Stimulated activated CD8-positive, alpha-beta memory T cell treated with anti-CD3 and anti-CD28 coated beads, Interleukin-15, amount 100 ng/mL, for 1 hour (primary cell): ENCODE data around the gene PRAMEF1.
"Not testable (repeated sequence)": the region's sequence is repeated elsewhere in the genome, so short reads cannot be mapped to it uniquely, and the experiment has no call there.

Experiments
- DNase-seq: peaks from one replicate; pipeline ENCODE4 v3.0.0-alpha.2; 2020; ENCODE audit warnings: low read depth

The PRAMEF1 gene

GRCh38 chr1:12791097-12791496 is at the start of gene PRAMEF1:
Gene PRAMEF1 (plus strand): TSS chr1:12791397. CDS start chr1:12793228, 1,831 bp downstream.
- not testable (repeated sequence) for DNase-seq

DNA sequence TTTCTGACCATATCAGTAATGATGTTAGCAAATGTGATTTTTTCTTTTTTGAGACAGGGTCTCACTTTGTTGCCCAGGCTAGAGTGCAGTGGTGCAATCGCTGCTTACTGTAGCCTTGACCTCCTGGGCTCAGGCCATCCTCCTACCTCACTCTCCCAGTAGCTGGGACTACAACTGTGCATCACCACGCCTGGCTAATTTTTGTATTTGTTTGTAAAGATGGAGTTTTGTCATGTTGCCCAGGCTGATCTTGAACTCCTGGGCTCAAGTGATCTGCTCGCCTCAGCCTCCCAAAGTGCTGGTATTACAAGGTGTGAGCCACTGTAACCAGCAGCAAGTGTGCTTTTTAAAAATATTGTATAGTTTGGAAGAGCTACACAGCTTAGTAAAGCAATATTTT is 49.3 kb upstream of the PRAMEF1 start:
- DNase-seq, result no peak

DNA sequence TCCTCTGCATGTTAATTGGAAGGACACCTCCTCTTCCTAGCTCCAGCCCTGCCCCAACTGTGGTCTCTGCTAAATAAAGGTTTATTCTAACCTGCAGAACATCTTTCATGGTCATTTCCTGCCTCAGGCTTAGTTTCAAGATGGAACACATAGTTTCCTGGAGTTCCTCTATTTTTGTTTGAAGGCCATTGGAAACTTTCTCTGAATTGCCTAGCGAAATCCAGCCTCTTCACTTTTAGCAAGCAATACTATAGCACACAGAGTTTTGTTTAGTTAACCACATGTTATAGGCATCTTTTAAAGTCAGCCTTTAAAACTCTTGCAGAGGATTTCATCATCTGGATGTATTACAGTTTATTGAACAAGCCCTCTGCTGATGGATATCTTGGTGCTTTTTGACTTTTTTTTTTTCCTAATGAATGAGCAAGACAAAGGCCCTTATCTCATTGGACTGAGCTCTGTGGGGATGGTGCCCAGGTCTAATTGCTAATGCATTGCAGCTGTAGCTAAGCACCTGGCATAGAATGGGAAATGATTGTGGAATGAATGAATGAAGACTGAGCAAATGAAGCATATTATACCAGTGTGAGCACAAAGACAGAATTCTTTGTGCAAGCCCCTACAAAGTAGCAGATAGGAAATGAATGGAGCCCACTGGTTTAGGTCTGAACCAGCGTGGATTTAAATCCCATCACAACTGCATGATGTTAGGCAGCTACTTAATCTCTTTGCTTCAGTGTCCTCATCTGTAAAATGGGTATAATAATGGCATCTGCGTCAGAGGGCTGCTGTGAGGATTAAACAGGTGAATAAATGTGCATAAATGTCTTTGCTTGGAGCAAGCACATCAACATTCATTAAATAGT is 45.8 kb upstream of the PRAMEF1 start:
- no peak for DNase-seq

DNA sequence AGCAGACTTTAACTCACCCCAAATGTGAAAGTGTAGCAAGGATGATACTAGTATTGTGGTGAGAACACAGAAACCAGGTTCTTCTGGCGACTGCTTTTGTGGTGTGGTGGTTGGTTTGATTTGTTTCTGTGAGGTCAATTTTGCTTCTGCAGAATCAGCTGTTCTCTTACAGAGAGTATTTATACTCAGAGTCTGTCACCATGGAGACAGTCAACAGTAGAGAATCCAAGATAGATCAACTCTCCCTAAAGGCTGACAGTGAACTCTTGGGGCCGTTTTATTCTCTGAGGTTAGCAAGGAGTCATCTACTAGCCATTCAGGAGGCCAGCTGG is 45.2 kb upstream of the PRAMEF1 start, which contains the start of gene CFAP107:
CFAP107 (plus strand) TSS at position 209 of the 332 bp plus-strand sequence. CDS start 231 bp downstream, outside the sequence.
- no peak for DNase-seq

GRCh38 chr1:12748778-12749355 is 42.3 kb upstream of the PRAMEF1 start:
- no peak for DNase-seq

- no peak for DNase-seq
These were observed 36.5 kb upstream of the PRAMEF1 start for GRCh38 chr1:12754738-12755137.

- no peak for DNase-seq
These were observed 34.9 kb upstream of the PRAMEF1 start for GRCh38 chr1:12756273-12756672.

- DNase-seq, result no peak
These were observed 34.3 kb upstream of the PRAMEF1 start for GRCh38 chr1:12756768-12757413.

- DNase-seq, result no peak
These were observed 33.4 kb upstream of the PRAMEF1 start for GRCh38 chr1:12757836-12758235.

GRCh38 chr1:12760256-12760795 is 30.9 kb upstream of the PRAMEF1 start:
- no peak for DNase-seq

GRCh38 chr1:12761781-12762180 is 29.4 kb upstream of the PRAMEF1 start:
- no peak for DNase-seq

- DNase-seq, result no peak
These were observed 28.4 kb upstream of the PRAMEF1 start for GRCh38 chr1:12762766-12763165.

- no peak for DNase-seq
These were observed 27.7 kb upstream of the PRAMEF1 start for GRCh38 chr1:12763479-12763878.

GRCh38 chr1:12764016-12764415 is 27.2 kb upstream of the PRAMEF1 start:
- no peak for DNase-seq

- DNase-seq, result no peak
These were observed 22.2 kb upstream of the PRAMEF1 start for GRCh38 chr1:12769031-12769430.

- DNase-seq, result no peak
These were observed 21.2 kb upstream of the PRAMEF1 start for GRCh38 chr1:12769976-12770505.

GRCh38 chr1:12770620-12771019 is 20.6 kb upstream of the PRAMEF1 start:
- DNase-seq, result no peak

DNA sequence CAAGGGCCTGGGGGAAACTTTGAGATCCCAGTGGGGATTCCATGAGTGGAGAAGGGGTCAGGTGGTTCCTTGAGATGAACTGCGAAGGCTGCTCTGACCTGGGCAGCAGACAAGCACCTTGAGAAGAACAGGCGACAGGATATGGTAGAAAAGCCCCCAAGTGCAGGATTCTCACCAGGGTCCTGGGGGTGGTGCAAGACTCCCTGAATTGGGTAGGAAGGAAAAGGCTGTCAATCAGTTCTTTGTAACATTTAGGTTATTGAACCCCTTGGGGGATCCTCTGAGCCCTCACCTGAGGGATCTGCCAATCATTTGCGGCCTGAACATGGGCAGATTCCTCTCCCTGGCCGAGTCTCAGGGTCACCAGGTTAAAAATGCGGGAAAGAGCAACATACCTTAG is 20.0 kb upstream of the PRAMEF1 start:
- DNase-seq, result no peak

GRCh38 chr1:12772520-12772919 is 18.7 kb upstream of the PRAMEF1 start:
- DNase-seq, result no peak

DNA sequence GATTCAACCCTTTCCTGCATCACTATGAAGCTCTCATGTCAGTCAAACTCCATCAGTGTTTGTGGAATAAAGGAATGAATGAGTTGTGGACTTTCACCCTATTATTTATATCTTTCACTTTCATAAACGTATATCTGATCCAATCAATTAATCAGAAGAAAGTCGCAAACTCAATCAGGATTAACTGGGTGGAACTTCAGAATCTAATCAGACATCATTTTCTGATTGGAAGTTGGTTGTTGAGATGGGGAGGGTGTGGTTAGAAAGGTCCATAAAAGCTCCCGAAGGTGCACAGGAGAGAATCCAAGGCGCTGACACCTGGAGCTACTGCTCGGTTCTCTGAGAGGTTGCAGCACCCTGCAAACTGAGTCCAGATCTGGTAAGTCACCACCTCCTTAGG is 17.8 kb upstream of the PRAMEF1 start, which contains the start of gene PRAMEF12:
PRAMEF12 (plus strand) TSS at position 301 of the 400 bp plus-strand sequence. CDS start 1,130 bp downstream, outside the sequence.
- DNase-seq, result no peak

- no peak for DNase-seq
These were observed 16.3 kb upstream of the PRAMEF1 start for GRCh38 chr1:12774801-12775345.

GRCh38 chr1:12775443-12775842 is 15.8 kb upstream of the PRAMEF1 start:
- DNase-seq, result no peak
